ENCODE measurements around the gene DKK1. TPM values are rescaled to one million over a fixed set of nuclear protein-coding genes. Genes with fewer than 3 reads are reported as not detected.

DKK1 gene
- total RNA-seq, 1 donor from 2014 or later = 33.2 TPM

DNA sequence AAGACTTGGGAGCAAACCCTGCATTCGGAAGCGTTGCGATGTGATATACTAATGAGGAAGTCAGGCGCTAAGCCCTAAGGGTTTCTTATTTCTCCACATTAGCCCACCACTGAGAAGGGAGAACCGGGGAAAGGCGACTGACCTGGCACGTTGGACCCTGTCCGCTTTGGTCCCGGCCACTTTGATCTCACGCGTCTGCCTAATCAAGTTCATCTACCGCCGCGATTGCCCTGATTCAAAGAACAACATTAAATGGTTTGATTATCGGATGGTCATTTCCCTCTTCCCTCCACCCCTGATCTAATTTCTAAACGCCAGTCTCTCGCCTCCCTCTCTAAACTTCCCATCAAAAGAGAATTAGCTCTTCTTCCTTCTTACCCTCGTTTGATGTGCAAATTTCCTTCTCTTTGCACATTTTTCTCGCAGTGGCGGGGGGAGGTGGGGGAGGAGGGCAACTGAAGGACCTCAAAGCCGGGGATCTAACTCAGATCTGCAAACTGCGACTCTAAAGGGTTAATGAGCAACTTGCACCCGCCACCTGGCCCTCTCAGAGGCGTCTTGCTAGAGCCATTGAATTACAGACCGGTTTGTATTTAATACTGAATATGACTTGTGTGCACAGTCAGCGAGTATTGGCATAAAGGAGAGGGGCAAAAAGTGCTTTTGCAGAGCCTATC lies 687 bp upstream of the DKK1 start:
- no peak for DNase-seq (ENCODE audit: extremely low spot score, unreplicated experiment)
- TF ChIP-seq, protein P1, sequence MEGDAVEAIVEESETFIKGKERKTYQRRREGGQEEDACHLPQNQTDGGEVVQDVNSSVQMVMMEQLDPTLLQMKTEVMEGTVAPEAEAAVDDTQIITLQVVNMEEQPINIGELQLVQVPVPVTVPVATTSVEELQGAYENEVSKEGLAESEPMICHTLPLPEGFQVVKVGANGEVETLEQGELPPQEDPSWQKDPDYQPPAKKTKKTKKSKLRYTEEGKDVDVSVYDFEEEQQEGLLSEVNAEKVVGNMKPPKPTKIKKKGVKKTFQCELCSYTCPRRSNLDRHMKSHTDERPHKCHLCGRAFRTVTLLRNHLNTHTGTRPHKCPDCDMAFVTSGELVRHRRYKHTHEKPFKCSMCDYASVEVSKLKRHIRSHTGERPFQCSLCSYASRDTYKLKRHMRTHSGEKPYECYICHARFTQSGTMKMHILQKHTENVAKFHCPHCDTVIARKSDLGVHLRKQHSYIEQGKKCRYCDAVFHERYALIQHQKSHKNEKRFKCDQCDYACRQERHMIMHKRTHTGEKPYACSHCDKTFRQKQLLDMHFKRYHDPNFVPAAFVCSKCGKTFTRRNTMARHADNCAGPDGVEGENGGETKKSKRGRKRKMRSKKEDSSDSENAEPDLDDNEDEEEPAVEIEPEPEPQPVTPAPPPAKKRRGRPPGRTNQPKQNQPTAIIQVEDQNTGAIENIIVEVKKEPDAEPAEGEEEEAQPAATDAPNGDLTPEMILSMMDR (conservative IDR thresholded peaks at IDR 0.05) = no peak
- H3K9me3 Mint-ChIP-seq = no peaks in the 10 kb centered on the region
- H3K4me3 Mint-ChIP-seq = peak overlapping the region; percentile 96
- no peaks in the 10 kb centered on the region for H3K36me3 Mint-ChIP-seq
- peaks cover 15% of the 10 kb centered on the region for H3K4me1 Mint-ChIP-seq (ENCODE audit: unreplicated experiment)
- H3K27me3 Mint-ChIP-seq = peaks cover 84% of the 10 kb centered on the region
- no peak overlapping the region for H3K27ac Mint-ChIP-seq

DNA sequence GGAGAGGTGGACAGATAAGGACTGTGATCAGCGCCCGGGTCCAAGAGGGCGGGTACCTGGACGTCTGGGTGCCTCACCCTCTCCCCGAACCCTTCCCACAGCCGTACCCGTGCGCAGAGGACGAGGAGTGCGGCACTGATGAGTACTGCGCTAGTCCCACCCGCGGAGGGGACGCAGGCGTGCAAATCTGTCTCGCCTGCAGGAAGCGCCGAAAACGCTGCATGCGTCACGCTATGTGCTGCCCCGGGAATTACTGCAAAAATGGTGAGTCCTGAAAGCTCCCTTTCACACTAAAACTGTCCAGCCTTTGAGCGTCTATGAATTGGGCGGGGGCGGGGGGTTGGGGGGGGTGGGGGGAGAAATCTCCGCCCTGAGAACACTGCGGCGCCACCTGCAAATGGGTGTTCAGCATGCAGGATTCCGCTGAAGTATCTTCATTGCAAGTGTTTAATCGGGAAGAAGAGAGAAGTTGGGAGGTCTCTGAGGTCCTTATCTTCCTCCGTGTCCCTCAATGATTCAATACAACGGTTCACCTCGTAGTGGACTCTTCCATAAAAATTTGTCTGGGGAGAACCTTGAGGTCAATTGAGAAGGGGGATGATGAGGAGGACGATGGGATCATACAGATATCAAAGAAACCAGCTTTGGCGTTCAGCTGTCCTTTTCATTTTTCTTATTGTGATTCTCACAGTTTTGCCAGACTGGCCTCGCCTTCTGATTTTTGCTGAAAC lies 906 bp downstream of the DKK1 start:
- DNase-seq (ENCODE audit: extremely low spot score, unreplicated experiment) = peak; percentile 67
- H3K27ac Mint-ChIP-seq = peak overlapping the region; percentile 79
- H3K4me3 Mint-ChIP-seq = peak overlapping the region; percentile 96

DNA sequence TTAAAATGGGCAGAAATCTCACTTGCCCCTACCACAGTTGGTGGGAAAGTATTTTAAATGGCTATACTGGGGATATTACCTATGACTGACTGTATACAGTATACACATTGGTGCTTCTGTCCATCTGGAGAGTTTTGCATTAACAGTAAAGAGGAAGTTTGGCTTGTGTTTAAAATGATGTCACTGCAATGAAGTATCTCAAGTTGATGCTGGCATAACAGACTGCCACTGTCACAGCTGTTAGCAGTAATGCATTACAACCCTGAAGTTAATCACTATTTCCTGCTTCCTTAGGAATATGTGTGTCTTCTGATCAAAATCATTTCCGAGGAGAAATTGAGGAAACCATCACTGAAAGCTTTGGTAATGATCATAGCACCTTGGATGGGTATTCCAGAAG lies 1.9 kb downstream of the DKK1 start:
- Mint-ChIP-seq H3K27ac (no peak overlapping the region), H3K27me3 (peaks cover 63% of the 10 kb centered on the region), H3K36me3 (no peaks in the 10 kb centered on the region), H3K9me3 (no peaks in the 10 kb centered on the region), H3K4me1 (ENCODE audit: unreplicated experiment) (peaks cover 15% of the 10 kb centered on the region), H3K4me3 (peak overlapping the region; percentile 96)
- TF ChIP-seq, protein P1 (conservative IDR thresholded peaks at IDR 0.05) = no peak
- DNase-seq (ENCODE audit: extremely low spot score, unreplicated experiment) = no peak

More for the DNA sequence above, 906 bp downstream of the DKK1 start:
- TF ChIP-seq, protein P1 (conservative IDR thresholded peaks at IDR 0.05) = no peak
- Mint-ChIP-seq H3K9me3 (no peaks in the 10 kb centered on the region), H3K36me3 (no peaks in the 10 kb centered on the region), H3K27me3 (peaks cover 68% of the 10 kb centered on the region), H3K4me1 (ENCODE audit: unreplicated experiment) (peaks cover 15% of the 10 kb centered on the region)

DNA sequence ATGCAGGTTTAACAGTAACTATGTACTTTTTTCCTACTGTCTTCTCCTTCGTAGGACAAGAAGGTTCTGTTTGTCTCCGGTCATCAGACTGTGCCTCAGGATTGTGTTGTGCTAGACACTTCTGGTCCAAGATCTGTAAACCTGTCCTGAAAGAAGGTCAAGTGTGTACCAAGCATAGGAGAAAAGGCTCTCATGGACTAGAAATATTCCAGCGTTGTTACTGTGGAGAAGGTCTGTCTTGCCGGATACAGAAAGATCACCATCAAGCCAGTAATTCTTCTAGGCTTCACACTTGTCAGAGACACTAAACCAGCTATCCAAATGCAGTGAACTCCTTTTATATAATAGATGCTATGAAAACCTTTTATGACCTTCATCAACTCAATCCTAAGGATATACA lies 2.4 kb downstream of the DKK1 start:
- TF ChIP-seq, protein P1 (conservative IDR thresholded peaks at IDR 0.05) = no peak
- H3K9me3 Mint-ChIP-seq = no peaks in the 10 kb centered on the region
- no peak for DNase-seq (ENCODE audit: extremely low spot score, unreplicated experiment)
- no peak overlapping the region for H3K27ac Mint-ChIP-seq
- H3K36me3 Mint-ChIP-seq = no peaks in the 10 kb centered on the region
- peaks cover 15% of the 10 kb centered on the region for H3K4me1 Mint-ChIP-seq (ENCODE audit: unreplicated experiment)
- H3K4me3 Mint-ChIP-seq = peak overlapping the region; percentile 96
- peaks cover 58% of the 10 kb centered on the region for H3K27me3 Mint-ChIP-seq

DNA sequence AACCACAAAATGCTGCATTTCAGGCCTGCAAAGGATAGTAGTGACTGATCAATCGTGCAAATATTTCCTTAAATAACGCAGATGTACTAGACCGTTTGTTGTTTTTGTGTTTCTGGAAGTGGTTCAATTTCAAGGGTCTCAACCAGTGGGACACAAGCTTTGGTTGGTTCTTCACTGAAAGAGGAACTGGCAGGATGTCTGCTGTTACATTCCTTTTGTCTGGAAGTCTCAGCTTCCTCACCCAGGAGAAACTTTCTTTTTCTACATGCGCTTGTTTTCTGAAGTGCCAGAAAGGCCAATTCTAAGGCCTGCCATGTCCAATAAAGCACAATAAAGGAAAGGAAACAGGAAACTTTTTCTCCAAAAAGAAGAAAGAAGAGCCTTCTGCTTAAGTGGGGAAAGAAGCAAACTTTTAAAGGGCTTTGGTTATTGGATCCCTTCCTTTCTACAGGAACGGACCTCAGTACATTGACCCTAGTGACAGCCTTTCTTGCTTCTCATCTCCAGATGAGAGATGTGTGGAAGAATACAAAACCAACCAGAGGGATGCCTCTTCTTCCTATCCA lies 4.1 kb downstream of the DKK1 start:
- peaks cover 11% of the 10 kb centered on the region for H3K4me1 Mint-ChIP-seq (ENCODE audit: unreplicated experiment)

More for the DNA sequence above, 4.1 kb downstream of the DKK1 start:
- DNase-seq (ENCODE audit: extremely low spot score, unreplicated experiment) = no peak
- TF ChIP-seq, protein P1 (conservative IDR thresholded peaks at IDR 0.05) = no peak
- Mint-ChIP-seq H3K27ac (no peak overlapping the region), H3K9me3 (no peaks in the 10 kb centered on the region), H3K36me3 (no peaks in the 10 kb centered on the region), H3K4me3 (peak overlapping the region; percentile 15), H3K27me3 (peaks cover 46% of the 10 kb centered on the region)
